Astrocyte (in vitro differentiated cells and primary cell): ENCODE results near the gene SERTM1.

Experiments
- CTCF ChIP-seq: IDR thresholded peaks from 2 replicates; pipeline ENCODE4 v1.5.1; 2011; ENCODE audit warnings: low read depth, mild to moderate bottlenecking, inconsistent platforms, low read length, moderate library complexity; ENCODE audit not compliant: insufficient read depth
- EZH2 ChIP-seq: IDR thresholded peaks from 2 replicates; pipeline ENCODE4 v1.6.1; 2012; ENCODE audit warnings: mild to moderate bottlenecking, low read length, inconsistent platforms; ENCODE audit not compliant: insufficient read depth

- TF ChIP-seq CTCF (no peak), EZH2 (no peak)
Observed at GRCh38 chr13:36724141-36724540, 50.3 kb downstream of the SERTM1 start.
